Measurements from ENCODE around the gene SYNGR2. TPM values are rescaled to one million over a fixed set of nuclear protein-coding genes. Genes with fewer than 3 reads are reported as not detected.

SYNGR2 gene
- total and polyA plus RNA-seq, 2 donors (not counting 3 experiments of a cell fraction or from before 2014, with no cell fraction given) = 65.9 to 281 TPM

GRCh38 chr17:78172249-78173051 lies 4.1 kb downstream of the SYNGR2 start:
- intact Hi-C loops (cut with micrococcal nuclease) (no loop called here), dilution Hi-C loops (cut with MboI; ENCODE audit: extremely low pct_ligation_motif_present, low sequenced_read_pairs) (no loop called here)
- Histone ChIP-seq H3K27ac (ENCODE audit: insufficient read depth, low read depth, low read length) (no peak overlapping the region), H3K9ac (replicated peaks; ENCODE audit: extremely low read depth, insufficient read depth, low read length) (no peak overlapping the region), H3K9me1 (replicated peaks; ENCODE audit: control insufficient read depth, extremely low read depth, insufficient read depth, low read length) (no peaks in the 10 kb centered on the region), H2AFZ (ENCODE audit: low read depth, low read length) (no peak overlapping the region), H3K4me3 (replicated peaks in 1 of 3; ENCODE audit: insufficient read depth in 1 of 3, low read depth in 1 of 3, low read length in 3 of 3) (no peak overlapping the region), H3K36me3 (ENCODE audit: control insufficient read depth in 2 of 2, extremely low read depth in 1 of 2, insufficient read depth in 2 of 2, low read length in 2 of 2) (peaks cover 0 to 6% of the 10 kb centered on the region in 2 experiments), H3K4me2 (ENCODE audit: insufficient read depth, low read length) (no peak overlapping the region), H3K27me3 (ENCODE audit: control insufficient read depth in 2 of 2, insufficient read depth in 2 of 2, low read length in 2 of 2) (no peaks in the 10 kb centered on the region), H3K4me1 (ENCODE audit: control insufficient read depth, extremely low read depth, insufficient read depth, low read length) (peaks cover 10% of the 10 kb centered on the region), H3K9me3 (replicated peaks; ENCODE audit: control insufficient read depth, insufficient read depth, low read length) (no peaks in the 10 kb centered on the region), H3K79me2 (ENCODE audit: control insufficient read depth, insufficient read depth, low read length) (no peaks in the 10 kb centered on the region), H4K20me1 (replicated peaks; ENCODE audit: control insufficient read depth, extremely low read depth, insufficient read depth, low read length) (no peaks in the 10 kb centered on the region)
- BruUV-seq (replicated peaks) = no TSS peak
- CTCF ChIA-PET = interaction anchor here (1.2 kb wide), 2 partner anchors 60 to 88 kb away, joined by 4 to 6 read pairs; no protein-coding TSS in a partner anchor
- DNase-seq (ENCODE audit: low read depth, low spot score) (peak; percentile 21), FAIRE-seq (no peak)
- POLR2A ChIA-PET = no interaction called here
- TF ChIP-seq POLR2AphosphoS5 (IDR thresholded peaks at IDR 0.05; ENCODE audit: insufficient read depth, low read depth, low read length) (peak; percentile 18), EZH2 (IDR thresholded peaks at IDR 0.05; ENCODE audit: borderline replicate concordance, low read depth, low read length, severe bottlenecking) (no peak)

- Histone ChIP-seq H3K27me3 (ENCODE audit: control insufficient read depth in 2 of 2, insufficient read depth in 2 of 2, low read length in 2 of 2) (no peaks in the 10 kb centered on the region), H3K4me1 (ENCODE audit: control insufficient read depth, extremely low read depth, insufficient read depth, low read length) (peaks cover 8% of the 10 kb centered on the region), H3K79me2 (ENCODE audit: control insufficient read depth, insufficient read depth, low read length) (no peaks in the 10 kb centered on the region), H3K9me1 (replicated peaks; ENCODE audit: control insufficient read depth, extremely low read depth, insufficient read depth, low read length) (no peaks in the 10 kb centered on the region), H3K4me2 (ENCODE audit: insufficient read depth, low read length) (no peak overlapping the region), H3K4me3 (replicated peaks in 1 of 3; ENCODE audit: insufficient read depth in 1 of 3, low read depth in 1 of 3, low read length in 3 of 3) (no peak overlapping the region), H2AFZ (ENCODE audit: low read depth, low read length) (no peak overlapping the region), H3K9ac (replicated peaks; ENCODE audit: extremely low read depth, insufficient read depth, low read length) (no peak overlapping the region), H3K27ac (ENCODE audit: insufficient read depth, low read depth, low read length) (no peak overlapping the region), H4K20me1 (replicated peaks; ENCODE audit: control insufficient read depth, extremely low read depth, insufficient read depth, low read length) (no peaks in the 10 kb centered on the region), H3K36me3 (ENCODE audit: control insufficient read depth in 2 of 2, extremely low read depth in 1 of 2, insufficient read depth in 2 of 2, low read length in 2 of 2) (peaks cover 0 to 6% of the 10 kb centered on the region in 2 experiments), H3K9me3 (replicated peaks; ENCODE audit: control insufficient read depth, insufficient read depth, low read length) (no peaks in the 10 kb centered on the region)
- FAIRE-seq (no peak), DNase-seq (ENCODE audit: low read depth, low spot score) (no peak)
- CTCF ChIA-PET = interaction anchor here (2.5 kb wide), 1 partner anchor 77 kb away, joined by 21 read pairs; no protein-coding TSS in a partner anchor
- dilution Hi-C loops (cut with MboI; ENCODE audit: extremely low pct_ligation_motif_present, low sequenced_read_pairs) (no loop called here), intact Hi-C loops (cut with micrococcal nuclease) (no loop called here)
- POLR2A ChIA-PET = no interaction called here
- no TSS peak for BruUV-seq (replicated peaks)
- no peak for TF ChIP-seq POLR2A (IDR thresholded peaks at IDR 0.05; ENCODE audit: low read depth, low read length)
- no peak for TF ChIP-seq MYC (IDR thresholded peaks at IDR 0.05; ENCODE audit: low read depth, low read length)
- TF ChIP-seq MAX (IDR thresholded peaks at IDR 0.05; ENCODE audit: insufficient read depth, insufficient read length) = no peak
- TF ChIP-seq EZH2 (IDR thresholded peaks at IDR 0.05; ENCODE audit: borderline replicate concordance, low read depth, low read length, severe bottlenecking) = no peak
- no peak for TF ChIP-seq JUN (IDR thresholded peaks at IDR 0.05; ENCODE audit: borderline replicate concordance, insufficient read depth, insufficient read length, low read depth)
- TF ChIP-seq, protein P1, sequence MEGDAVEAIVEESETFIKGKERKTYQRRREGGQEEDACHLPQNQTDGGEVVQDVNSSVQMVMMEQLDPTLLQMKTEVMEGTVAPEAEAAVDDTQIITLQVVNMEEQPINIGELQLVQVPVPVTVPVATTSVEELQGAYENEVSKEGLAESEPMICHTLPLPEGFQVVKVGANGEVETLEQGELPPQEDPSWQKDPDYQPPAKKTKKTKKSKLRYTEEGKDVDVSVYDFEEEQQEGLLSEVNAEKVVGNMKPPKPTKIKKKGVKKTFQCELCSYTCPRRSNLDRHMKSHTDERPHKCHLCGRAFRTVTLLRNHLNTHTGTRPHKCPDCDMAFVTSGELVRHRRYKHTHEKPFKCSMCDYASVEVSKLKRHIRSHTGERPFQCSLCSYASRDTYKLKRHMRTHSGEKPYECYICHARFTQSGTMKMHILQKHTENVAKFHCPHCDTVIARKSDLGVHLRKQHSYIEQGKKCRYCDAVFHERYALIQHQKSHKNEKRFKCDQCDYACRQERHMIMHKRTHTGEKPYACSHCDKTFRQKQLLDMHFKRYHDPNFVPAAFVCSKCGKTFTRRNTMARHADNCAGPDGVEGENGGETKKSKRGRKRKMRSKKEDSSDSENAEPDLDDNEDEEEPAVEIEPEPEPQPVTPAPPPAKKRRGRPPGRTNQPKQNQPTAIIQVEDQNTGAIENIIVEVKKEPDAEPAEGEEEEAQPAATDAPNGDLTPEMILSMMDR (IDR thresholded peaks at IDR 0.05; ENCODE audit: extremely low read depth in 1 of 2, insufficient read depth in 1 of 2, low read depth in 1 of 2, low read length in 2 of 2) = no peak
- no peak for TF ChIP-seq POLR2AphosphoS5 (IDR thresholded peaks at IDR 0.05; ENCODE audit: insufficient read depth, low read depth, low read length)
- TF ChIP-seq FOS (IDR thresholded peaks at IDR 0.05; ENCODE audit: borderline replicate concordance, insufficient read depth, low read length) = no peak
- TF ChIP-seq GATA2 (IDR thresholded peaks at IDR 0.05; ENCODE audit: insufficient read depth, insufficient read length, low read depth, low read length) = no peak
Measured at GRCh38 chr17:78173097-78173715, 4.8 kb downstream of the SYNGR2 start.

All from endothelial cell of umbilical vein (primary cell).